Left lung (tissue), 10 donors: ENCODE measurements around the gene SH3RF1. TPM values are rescaled to one million over a fixed set of nuclear protein-coding genes. Genes with fewer than 3 reads are reported as not detected.

Experiments used
- ATAC-seq: fragments of 200-7000 bp; cut with Tn5 transposase; one replicate; pipeline ENCODE4 v1.9.1; 2020; ENCODE audit warnings: moderate library complexity
- DNase-seq, 4 donors: peaks; one replicate each; pipeline ENCODE4 v3.0.0-alpha.2; 2013 to 2020
- H3K27ac ChIP-seq, 2 donors: fragments of 200-600 bp; sonication (generic) in 1 of 2; one replicate each; pipeline versions ENCODE4 v1.5.0 to v1.8.0; 2020 to 2021
- H3K27me3 ChIP-seq, 2 donors: fragments of 200-600 bp; sonication (generic) in 1 of 2; one replicate each; pipeline versions ENCODE4 v1.5.0 to v1.8.0; 2020 to 2021
- H3K36me3 ChIP-seq, 2 donors: fragments of 200-600 bp; sonication (generic) in 1 of 2; one replicate each; pipeline versions ENCODE4 v1.5.0 to v1.8.0; 2020 to 2021
- H3K4me1 ChIP-seq, 2 donors: fragments of 200-600 bp; one replicate each; pipeline ENCODE4 v1.8.0; 2021
- H3K4me3 ChIP-seq, 2 donors: fragments of 200-600 bp; sonication (generic) in 1 of 2; one replicate each; pipeline versions ENCODE4 v1.5.0 to v1.8.0; 2020 to 2021; ENCODE audit warnings: mild to moderate bottlenecking in 1 of 2
- H3K9me3 ChIP-seq, 2 donors: fragments of 200-600 bp; sonication (generic) in 1 of 2; one replicate each; pipeline versions ENCODE4 v1.5.0 to v1.8.0; 2020 to 2021
- intact Hi-C, 2 donors: fragments of 100-400 bp; cut with DNase I; formaldehyde crosslinking; loops; one replicate each; pipeline versions ENCODE4 v1.11.2 to v1.14.2; 2022
- polyA plus RNA-seq, 6 donors: library from polyadenylated mRNA; unstranded; fragments of 120-200 nt; gene quantifications; one replicate each; pipeline ENCODE4 v1.2.1, GENCODE V29; 2013; ENCODE audit not compliant: insufficient read length in 6 of 6
- total RNA-seq, 2 donors: library from RNA; stranded (reverse); fragmentation: NEBNext Ultra II Directional; extraction: Animal tissue kit (Norgen Biotek cat#: 25700); gene quantifications; one replicate each; pipeline ENCODE4 v1.2.1, GENCODE V29; 2021
- TF ChIP-seq, protein P1 (sequence below), 2 donors: fragments of 200-600 bp; sonication (generic) in 1 of 2; IDR thresholded peaks; one replicate each; pipeline versions ENCODE4 v1.5.0 to v1.8.0; 2021; ENCODE audit warnings: antibody characterized with exemption in 2 of 2
- donor health status: DM: no; HTN: yes; CAD: no.
- donor health status: DM: no; HTN: no; CAD: no.

Gene SH3RF1
- total and polyA plus RNA-seq, 8 donors = 18.9 to 39.4 (median 20.8) TPM

GRCh38 chr4:169117591-169118081 lies 153.1 kb downstream of the SH3RF1 start:
- ATAC-seq (no peak), DNase-seq (no peak)
- H3K27me3 ChIP-seq = no peaks in the 10 kb centered on the region
- H3K36me3 ChIP-seq = peaks cover 0 to 67% of the 10 kb centered on the region in 2 donors
- H3K4me3 ChIP-seq = no peak overlapping the region
- no peak overlapping the region for H3K27ac ChIP-seq
- intact Hi-C loops = no loop called here
- peaks cover 0 to 7% of the 10 kb centered on the region in 2 donors for H3K4me1 ChIP-seq
- H3K9me3 ChIP-seq = no peaks in the 10 kb centered on the region
- TF ChIP-seq, protein P1, sequence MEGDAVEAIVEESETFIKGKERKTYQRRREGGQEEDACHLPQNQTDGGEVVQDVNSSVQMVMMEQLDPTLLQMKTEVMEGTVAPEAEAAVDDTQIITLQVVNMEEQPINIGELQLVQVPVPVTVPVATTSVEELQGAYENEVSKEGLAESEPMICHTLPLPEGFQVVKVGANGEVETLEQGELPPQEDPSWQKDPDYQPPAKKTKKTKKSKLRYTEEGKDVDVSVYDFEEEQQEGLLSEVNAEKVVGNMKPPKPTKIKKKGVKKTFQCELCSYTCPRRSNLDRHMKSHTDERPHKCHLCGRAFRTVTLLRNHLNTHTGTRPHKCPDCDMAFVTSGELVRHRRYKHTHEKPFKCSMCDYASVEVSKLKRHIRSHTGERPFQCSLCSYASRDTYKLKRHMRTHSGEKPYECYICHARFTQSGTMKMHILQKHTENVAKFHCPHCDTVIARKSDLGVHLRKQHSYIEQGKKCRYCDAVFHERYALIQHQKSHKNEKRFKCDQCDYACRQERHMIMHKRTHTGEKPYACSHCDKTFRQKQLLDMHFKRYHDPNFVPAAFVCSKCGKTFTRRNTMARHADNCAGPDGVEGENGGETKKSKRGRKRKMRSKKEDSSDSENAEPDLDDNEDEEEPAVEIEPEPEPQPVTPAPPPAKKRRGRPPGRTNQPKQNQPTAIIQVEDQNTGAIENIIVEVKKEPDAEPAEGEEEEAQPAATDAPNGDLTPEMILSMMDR (IDR thresholded peaks at IDR 0.05) = no peak

DNA sequence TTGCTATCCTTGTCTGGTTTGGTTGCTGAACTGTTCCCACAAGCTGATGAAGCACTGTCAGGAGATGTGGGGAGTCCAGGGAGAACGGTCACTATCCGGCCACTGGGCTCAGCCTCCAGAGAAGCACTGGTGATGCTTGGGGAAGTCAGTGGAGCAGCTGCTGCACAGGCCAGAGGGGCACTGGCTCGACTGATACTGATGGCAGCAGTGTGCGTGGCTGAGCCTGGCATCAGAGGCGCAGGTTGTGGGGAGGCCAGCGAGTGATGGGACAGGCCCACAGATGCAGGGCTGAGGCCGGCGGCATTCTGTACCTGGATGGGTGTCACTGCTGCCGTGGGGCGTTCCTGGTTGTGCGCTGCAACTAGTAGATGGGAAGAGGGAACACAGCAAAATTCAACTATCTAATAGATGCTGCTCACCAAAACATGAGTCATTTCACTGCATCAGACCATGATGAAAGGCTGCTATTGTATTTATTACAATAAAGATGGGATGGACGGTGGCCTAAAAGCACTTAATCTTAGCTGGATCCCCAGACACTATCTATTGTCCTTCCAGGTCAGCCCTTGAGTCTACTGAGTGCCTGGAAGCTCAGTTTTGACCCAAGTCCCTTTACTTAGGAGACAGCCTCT lies 154.4 kb downstream of the SH3RF1 start:
- no peak overlapping the region for H3K4me3 ChIP-seq
- DNase-seq = peak in 1 of 4 donors; percentile 72
- H3K27ac ChIP-seq = peak overlapping the region in 1 of 2 donors; percentile 57

GRCh38 chr4:169115897-169116254 lies 154.9 kb downstream of the SH3RF1 start:
- Histone ChIP-seq H3K4me3 (no peak overlapping the region), H3K27ac (peak overlapping the region in 1 of 2 donors; percentile 57), H3K27me3 (no peaks in the 10 kb centered on the region), H3K4me1 (peaks cover 0 to 7% of the 10 kb centered on the region in 2 donors), H3K9me3 (no peaks in the 10 kb centered on the region), H3K36me3 (peaks cover 0 to 53% of the 10 kb centered on the region in 2 donors)
- peak; percentile 98 for ATAC-seq
- TF ChIP-seq, protein P1 (IDR thresholded peaks at IDR 0.05) = no peak
- intact Hi-C loops = no loop called here
- DNase-seq = peak in 2 of 4 donors; percentile 53 to 67

More for the DNA sequence above, 154.4 kb downstream of the SH3RF1 start:
- H3K36me3 ChIP-seq = peaks cover 0 to 57% of the 10 kb centered on the region in 2 donors
- ATAC-seq = no peak
- TF ChIP-seq, protein P1 (IDR thresholded peaks at IDR 0.05) = no peak
- H3K27me3 ChIP-seq = no peaks in the 10 kb centered on the region
- H3K9me3 ChIP-seq = no peaks in the 10 kb centered on the region
- intact Hi-C loops = no loop called here
- H3K4me1 ChIP-seq = peaks cover 0 to 7% of the 10 kb centered on the region in 2 donors

DNA sequence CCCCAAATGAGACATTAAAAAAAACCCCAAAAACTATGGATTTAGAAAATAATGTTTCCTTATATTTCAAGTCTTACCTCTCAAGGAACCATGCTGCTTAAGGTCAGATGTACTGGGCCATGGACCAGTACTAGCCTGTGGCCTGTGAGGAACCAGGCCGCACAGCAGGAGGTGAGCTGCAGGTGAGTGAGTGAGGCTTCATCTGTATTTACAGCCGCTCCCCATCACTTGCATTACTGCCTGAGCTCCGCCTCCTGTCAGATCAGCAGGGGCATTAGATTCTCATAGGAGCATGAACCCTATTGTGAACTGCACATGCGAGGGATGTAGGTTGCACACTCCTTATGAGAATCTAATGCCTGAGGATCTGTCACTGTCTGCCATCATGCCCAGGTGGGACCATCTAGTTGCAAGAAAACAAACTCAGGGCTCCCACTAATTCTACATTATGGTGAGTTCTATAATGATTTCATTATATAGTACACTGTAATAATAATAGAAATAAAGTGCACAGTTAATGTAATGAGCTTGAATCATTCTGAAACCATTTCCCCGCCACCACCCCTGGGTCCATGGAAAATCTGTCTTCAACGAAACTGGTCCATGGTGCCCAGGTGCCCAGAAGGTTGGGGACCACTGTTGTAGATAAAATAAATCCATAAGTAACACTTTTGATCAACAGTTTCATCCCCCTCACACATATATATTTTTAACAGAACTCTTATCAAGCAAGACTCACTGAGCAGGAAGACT lies 155.4 kb downstream of the SH3RF1 start:
- Histone ChIP-seq H3K4me1 (peaks cover 0 to 7% of the 10 kb centered on the region in 2 donors), H3K4me3 (no peak overlapping the region), H3K27ac (peak overlapping the region in 1 of 2 donors; percentile 50), H3K36me3 (peaks cover 0 to 53% of the 10 kb centered on the region in 2 donors), H3K9me3 (no peaks in the 10 kb centered on the region), H3K27me3 (no peaks in the 10 kb centered on the region)
- ATAC-seq (peak; percentile 3), DNase-seq (no peak)
- intact Hi-C loops = no loop called here
- TF ChIP-seq, protein P1 (IDR thresholded peaks at IDR 0.05) = no peak

DNA sequence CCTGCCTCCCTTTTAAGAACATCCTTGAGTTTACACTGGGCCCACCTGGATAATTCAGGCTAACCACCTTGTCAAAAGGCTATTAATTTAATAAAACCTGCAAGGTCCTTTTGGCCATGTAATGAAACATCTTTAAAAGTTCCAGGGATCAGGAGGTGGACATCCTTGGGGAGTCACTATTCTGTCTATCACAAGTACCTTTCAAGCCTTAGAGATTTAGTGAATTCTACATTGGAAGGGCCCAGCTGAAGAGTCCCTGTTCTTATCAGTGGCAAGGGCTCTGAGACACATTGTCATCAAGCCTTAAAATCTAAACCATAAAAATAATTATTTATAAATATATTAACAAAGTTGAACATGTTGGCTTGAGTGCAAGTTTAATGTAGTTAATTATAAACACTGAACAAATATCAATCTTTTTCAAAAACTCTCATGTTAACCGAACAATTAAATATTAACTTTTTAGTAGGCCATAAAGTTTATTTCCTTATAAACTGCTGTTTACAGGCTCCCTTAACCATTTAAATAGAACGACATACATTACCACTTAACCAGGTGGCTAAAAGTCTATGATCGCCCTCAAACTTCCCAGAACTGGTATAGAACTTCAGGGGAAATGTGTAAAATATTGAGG lies 156.3 kb downstream of the SH3RF1 start:
- Histone ChIP-seq H3K4me1 (peaks cover 0 to 7% of the 10 kb centered on the region in 2 donors), H3K27me3 (no peaks in the 10 kb centered on the region), H3K9me3 (no peaks in the 10 kb centered on the region), H3K36me3 (peaks cover 0 to 61% of the 10 kb centered on the region in 2 donors), H3K4me3 (no peak overlapping the region), H3K27ac (peak overlapping the region in 1 of 2 donors; percentile 50)
- no peak for ATAC-seq
- intact Hi-C loops = no loop called here
- TF ChIP-seq, protein P1 (IDR thresholded peaks at IDR 0.05) = no peak
- DNase-seq = no peak
